Measurements from ENCODE around the gene TIAM2. TPM values are rescaled to one million over a fixed set of nuclear protein-coding genes. Genes with fewer than 3 reads are reported as not detected.
"Not testable (repeated sequence)": the region's sequence is repeated elsewhere in the genome, so short reads cannot be mapped to it uniquely, and the experiment has no call there.

Gene TIAM2
- total RNA-seq = 5.1 and 5.9 TPM in 2 replicates

DNA sequence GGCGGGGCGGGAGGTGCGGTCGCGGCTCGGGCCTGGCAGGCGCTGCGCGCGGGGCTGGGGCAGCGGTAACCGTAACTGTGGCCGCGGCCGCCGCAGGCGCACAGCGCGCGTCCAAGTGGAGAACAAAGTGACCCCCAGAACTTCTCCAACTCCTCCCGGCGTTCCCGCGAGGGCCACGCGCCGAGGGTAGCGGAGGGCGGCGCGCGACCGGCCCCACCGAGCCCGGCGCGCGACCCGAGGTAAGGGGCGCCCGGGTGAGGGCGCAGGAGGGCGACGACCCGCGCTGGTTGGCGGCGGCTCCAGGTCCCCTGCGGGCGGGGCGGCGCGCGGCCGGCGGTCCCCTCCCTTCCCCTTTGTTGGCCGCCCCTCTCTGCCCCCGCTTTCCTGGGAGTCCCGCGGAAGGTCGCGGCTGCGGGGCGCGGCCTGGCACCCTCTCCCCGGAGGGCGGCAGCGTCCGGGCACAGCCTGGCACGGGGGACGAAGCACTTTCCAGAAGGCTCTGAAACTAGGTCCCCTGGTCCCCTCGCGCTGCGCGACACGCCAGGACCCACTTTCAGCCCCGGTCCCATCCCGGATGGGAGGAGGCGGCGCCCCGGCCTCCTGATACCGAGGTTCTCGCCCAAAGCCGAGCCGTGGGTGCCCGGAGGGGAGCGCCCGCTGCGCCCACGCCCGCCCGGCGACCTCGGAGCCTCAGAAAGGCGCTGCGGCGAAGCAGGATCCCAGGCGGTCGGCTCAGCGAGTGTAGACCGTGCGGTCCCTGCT is at the start of gene TIAM2:
TSS of gene TIAM2 (plus strand) at position 62 of the 762 bp plus-strand sequence. CDS start 133,909 bp downstream, outside the sequence.
- intact Hi-C loops (cut with micrococcal nuclease) = loop anchor here (2.0 kb wide), 1 partner anchor 179 kb away; no protein-coding TSS in a partner anchor

DNA sequence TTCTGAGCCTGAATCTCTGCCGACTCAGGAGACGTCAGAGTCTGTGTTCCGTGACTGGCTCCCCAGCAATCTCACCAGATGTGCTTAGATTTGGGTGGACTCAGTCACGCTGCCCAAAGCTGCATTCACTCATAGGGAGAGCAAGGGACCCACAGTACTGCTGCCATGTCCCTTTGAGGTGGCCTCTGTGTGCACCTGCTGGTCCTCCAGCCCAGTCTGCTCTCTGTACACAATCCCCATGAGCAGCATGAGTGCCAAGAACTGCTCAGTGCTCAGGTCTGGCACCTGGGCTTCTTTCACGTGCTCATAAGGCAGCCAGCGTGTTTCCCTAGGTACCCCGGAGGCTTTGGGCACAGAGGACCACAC is 44.2 kb upstream of the TIAM2 start:
- intact Hi-C loops (cut with micrococcal nuclease) = no loop called here

DNA sequence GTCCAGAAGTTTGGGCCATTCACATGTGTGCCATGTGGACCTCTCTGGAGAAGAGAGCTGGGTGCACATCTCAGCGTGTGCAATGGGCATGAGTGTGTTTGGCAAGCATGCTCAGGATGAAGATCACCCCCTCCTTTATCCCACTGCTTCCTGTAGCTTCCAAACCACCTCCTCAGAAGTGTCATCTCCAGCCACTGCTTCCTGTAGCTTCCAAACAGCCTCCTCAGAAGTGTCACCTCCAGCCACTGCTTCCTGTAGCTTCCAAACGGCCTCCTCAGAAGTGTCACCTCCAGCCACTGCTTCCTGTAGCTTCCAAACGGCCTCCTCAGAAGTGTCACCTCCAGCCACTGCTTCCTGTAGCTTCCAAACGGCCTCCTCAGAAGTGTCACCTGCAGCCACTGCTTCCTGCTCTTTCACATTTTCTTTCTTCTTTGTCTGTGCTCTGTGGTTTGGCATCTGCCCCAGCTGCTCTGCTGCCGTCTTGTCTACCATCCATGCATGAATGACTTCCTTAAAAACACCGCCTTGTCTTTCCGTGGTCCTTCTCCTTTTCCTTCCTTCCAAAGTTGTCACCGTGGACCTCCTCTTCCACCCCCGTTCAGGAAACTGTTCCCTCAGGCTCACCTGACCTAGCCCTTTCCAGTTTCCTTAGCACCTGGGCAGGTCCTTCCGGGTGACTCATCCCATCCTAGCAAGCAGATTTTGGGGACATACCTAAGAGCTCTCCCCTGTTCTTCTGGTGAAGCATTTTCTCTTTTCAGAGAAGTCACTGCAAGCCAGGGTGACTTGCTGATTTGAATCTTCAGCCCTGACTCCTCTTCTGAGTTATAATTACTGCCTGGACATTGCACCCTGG is 43.5 kb upstream of the TIAM2 start:
- intact Hi-C loops (cut with micrococcal nuclease) = no loop called here

DNA sequence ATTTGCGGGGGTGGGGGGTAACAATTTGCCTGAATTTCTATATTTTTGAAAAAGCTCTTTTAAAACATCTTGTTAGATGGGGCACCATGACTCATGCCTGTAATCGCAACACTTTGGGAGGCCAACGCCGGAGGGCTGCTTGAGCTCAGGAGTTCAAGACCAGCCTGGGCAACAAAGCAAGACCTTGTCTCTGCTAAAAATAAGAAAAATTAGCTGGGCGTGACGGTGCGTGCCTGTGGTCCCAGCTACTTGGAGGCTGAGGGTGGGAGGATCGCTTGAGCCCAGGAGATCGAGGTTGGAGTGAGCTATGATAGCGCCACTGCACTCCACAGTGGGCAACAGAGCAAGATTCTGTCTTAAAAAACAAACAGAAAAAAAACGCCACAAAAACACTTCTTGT is 41.5 kb upstream of the TIAM2 start:
- intact Hi-C loops (cut with micrococcal nuclease) = no loop called here

DNA sequence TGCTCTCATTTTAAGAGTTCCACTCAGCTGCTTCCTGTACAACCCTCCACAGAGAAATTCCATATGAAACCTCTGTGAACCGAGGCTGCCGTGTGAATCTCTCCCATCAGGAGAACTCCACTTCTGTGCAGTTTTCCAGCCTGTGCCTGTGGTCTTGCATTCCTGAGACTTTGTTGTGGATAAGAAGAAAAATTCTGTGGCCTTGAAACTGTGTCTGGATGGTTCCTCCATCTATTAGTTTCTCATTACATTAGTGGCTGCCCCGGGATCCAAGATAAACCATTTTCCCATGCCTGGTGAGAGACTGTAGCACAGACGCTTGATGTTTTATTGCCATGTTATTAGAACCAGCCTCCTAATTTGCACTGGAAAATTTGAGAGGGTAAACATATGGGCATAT is 40.8 kb upstream of the TIAM2 start:
- intact Hi-C loops (cut with micrococcal nuclease) = no loop called here

DNA sequence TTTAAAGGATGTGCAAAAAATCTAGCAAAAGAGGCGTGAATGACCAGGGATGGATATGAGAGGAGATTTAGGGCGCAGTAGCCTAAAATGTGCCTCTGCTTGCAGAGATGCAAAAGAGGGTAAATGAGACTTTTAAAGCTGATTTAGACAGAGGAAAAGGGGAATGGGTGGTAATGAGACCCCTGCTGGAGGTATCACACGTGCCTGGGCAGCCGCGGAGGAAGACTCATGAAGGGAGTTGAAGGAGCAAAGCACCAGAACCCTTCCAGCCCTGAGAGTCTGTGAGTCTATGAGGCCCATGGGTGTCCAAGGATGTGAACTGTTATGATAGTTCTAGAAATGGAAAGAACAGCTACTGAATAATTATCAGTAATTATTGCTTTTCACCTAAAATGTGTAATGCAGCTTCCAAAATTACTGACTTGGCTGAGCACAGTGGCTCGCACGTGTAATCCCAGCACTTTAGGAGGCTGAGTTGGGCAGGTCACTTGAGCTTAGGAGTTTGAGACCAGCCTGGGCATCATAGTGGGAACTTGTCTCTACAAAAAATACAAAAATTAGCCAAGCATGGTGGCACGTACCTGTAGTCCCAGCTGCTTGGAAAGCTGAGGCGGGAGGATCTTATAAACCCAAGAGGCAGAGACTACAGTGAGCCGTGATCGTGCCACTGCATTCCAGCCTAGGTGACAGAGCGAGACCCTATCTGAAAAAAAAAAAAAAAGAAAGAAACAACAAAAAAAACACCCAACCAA is 38.2 kb upstream of the TIAM2 start:
- intact Hi-C loops (cut with micrococcal nuclease) = no loop called here

DNA sequence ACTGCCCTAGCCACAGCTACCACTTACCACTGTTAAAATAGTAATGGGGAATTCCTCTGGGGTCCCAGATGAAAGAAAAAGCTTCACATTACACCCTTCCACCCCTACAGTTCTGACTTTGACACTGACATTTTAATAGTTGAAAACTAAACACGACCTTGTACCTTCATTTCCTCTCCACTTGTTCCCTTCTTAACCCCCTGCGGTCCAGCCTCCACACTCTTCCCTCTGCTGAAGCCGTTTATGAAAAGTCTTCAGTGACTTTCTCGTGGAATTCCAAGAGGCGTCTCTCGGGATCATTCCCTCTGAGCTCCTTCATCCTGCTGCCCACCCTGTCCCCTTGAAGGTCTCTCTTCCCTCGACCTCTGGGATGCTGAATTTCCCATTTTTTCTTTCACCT is 36.6 kb upstream of the TIAM2 start:
- intact Hi-C loops (cut with micrococcal nuclease) = no loop called here

DNA sequence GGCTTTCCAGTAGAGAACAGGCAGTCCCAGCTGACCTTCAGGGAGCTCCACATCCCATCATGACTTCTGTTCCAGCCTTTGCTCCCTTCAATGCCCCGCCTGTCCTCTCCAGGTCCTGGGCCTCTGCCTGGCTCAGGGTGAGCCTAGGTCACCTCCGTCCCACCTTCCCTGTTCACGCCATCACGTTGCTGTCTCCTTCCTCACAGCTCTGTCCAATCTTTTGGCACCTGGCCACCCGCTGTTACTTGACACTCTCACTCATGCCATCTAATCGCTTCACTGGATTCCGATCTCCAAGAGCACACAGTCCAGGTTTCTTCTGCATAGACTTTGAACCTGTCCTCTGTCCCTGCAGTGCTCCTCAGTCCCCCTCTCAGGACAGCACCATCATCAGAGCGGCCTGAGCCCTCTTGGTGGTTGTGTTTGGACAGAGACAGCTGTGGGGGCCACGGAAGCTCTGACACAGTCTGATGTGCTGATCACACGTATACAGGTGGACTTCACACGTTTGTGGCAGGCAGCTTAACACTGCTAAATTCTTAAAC is 34.7 kb upstream of the TIAM2 start:
- intact Hi-C loops (cut with micrococcal nuclease) = no loop called here

DNA sequence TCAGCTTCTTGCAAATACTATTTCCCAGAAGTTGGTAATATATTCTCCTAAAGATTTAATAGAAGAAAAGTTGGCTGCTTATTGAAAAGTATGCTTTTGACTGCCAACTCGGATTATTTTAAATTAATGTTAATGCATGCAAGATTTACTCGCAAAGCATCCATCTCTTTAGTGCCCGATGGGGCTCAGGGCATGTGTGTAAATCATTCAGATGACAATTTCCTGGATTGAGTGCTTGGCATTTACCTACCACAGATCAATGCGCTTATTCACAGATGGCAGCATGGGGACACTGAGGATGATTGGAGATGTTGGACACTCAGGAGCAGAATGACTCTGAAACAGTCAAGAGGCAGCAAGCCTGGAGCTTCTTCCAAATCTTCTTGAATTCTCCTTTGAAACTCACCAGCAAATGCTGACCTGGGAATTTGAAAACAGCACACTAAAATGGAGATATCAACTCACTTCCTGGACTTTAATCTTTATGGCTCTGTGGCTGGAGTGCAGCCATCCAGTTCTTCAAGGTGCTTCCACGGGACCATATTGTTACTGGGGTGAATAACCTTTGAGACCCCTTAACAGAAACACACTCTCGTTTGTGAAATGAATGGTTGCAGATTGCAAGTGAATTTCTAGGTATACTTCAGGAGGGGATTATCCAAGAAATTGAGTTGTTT is 34.1 kb upstream of the TIAM2 start:
- intact Hi-C loops (cut with micrococcal nuclease) = no loop called here

DNA sequence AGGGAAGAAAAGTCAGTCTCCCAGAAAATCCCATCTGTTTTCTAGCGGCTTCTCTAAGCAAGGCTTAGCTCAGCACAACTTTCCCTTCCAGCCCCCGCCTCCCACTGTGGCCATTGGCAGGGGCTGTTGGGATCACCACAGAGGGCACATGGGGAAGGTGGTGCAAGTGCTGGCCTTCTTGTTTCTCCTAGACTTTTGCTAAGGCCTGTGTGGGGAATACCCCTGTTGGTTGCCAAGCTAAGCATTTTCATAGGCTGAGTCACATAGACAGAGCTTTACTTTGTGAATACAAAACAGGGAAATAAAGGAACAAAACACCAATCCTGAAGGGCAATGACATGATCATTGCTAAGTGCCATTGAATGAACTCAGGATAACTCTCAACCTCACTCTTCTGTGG is 32.4 kb upstream of the TIAM2 start:
- intact Hi-C loops (cut with micrococcal nuclease) = no loop called here

DNA sequence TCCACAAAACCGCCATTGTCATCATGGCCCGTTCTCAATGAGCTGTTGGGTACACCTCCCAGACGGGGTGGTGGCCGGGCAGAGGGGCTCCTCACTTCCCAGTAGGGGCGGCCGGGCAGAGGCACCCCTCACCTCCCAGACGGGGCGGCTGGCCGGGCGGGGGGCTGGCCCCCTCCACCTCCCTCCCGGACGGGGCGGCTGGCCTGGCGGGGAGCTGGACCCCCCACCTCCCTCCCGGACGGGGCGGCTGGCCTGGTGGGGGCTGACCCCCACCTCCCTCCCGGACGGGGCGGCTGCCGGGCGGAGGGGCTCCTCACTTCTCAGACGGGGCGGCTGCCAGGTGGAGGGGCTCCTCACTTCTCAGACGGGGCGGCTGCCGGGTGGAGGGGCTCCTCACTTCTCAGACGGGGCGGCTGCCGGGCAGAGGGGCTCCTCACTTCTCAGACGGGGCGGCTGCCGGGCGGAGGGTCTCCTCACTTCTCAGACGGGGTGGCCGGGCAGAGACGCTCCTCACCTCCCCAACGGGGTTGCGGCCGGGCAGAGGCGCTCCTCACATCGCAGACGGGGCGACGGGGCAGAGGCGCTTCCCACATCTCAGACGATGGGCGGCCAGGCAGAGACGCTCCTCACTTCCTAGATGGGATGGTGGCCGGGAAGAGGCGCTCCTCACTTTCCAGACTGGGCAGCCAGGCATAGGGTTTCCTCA is 28.9 kb upstream of the TIAM2 start:
- intact Hi-C loops (cut with micrococcal nuclease) = not testable (repeated sequence)

DNA sequence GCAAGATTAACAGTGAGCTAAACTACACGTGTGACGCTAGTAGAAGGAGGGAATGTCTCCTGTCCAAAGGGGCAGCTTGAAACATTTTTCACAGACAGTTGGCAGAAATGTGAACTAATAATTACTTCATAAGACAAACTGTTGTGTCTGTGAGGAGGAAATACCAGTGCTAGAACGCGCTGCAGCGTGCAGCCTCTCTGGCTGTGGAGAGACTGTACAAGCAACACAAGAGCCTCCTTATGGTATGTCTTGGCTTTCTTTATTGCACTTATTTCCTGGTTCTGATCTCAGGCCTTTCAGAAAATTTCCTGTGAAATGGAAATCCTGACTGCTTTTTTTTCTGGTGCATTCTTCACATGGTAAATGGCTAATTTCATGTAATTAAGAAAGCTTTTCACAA is 25.3 kb upstream of the TIAM2 start:
- intact Hi-C loops (cut with micrococcal nuclease) = no loop called here

DNA sequence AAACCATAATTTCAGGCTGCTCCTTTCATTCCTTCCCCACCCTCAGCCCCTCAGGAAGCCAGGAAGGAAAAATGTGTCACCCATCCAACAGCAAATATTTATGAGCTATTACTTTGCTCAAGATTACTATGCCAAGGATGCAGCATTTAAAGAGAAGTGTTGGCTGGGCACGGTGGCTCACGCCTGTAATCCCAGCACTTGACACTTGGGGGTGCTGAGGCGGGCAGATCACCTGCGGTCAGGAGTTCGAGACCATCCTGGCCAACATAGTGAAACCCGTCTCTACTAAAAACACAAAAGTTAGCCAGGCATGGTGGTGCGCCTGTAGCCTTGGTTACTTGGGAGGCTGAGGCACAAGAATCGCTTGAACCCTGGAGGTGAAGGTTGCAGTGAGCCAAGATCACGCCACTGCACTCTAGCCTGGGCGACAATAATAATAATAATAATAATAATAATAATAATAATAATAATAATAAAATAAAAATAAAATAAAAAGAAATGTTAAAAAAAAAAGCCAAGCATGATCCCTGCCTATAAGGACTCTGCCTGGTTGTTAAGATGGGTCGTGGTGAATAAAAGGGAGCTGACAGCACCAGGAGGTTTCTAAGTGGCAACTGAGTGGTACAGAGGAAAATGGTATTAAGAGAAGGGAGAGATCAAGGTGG is 20.5 kb upstream of the TIAM2 start:
- intact Hi-C loops (cut with micrococcal nuclease) = no loop called here

DNA sequence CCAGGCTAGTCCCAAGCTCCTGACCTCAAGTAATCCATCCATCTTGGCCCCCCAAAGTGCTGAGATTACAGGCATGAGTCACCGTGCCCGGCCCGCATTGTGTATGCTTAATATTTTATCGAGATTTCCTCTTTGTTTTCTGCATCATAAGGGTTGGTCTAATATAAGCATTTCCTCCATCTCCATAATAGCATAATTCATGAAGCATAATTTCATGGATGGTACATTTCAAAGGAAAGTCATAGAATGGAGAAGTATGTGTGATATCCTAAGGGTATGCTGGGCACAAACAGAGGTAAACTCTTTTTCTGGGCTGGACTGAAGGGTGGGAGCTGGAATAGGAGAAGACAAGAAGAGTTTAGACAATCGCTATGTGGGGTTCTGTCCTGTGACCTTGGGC is 17.5 kb upstream of the TIAM2 start:
- intact Hi-C loops (cut with micrococcal nuclease) = no loop called here

DNA sequence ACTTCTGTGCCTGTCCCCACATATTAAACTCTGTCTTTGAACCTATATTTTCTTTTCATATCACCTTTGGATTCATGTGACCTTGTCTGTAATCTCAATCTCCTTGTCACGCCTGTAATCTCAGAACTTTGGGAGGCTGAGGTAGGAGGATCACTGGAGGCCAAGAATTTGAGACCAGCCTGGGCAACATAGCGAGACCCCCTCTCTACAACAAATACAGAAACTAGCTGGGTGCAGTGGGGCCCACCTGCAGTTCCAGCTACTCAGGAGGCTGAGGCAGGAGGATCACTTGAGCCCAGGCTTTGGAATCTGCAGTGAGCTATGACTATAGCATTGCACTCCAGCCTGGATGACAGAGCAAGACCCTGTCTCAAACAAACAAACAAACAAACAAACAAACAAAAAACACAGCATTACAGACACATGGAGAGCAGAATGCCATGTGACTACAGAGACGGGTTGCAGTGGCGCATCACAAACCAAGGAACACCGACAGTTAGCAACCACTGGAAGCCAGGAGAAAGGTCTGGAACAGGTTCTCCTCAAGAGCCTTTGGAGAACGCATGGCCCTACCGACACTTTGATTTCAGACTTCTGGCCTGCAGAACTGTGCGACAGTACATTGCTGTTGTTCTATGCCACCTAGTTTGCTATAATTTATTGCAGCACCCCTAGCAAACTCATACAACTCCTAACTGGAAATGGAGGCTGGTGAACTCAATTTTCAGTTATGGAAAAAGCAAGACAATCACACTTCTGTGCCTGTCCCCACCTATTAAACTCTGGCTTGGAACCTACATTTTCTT is 14.6 kb upstream of the TIAM2 start:
- intact Hi-C loops (cut with micrococcal nuclease) = no loop called here

DNA sequence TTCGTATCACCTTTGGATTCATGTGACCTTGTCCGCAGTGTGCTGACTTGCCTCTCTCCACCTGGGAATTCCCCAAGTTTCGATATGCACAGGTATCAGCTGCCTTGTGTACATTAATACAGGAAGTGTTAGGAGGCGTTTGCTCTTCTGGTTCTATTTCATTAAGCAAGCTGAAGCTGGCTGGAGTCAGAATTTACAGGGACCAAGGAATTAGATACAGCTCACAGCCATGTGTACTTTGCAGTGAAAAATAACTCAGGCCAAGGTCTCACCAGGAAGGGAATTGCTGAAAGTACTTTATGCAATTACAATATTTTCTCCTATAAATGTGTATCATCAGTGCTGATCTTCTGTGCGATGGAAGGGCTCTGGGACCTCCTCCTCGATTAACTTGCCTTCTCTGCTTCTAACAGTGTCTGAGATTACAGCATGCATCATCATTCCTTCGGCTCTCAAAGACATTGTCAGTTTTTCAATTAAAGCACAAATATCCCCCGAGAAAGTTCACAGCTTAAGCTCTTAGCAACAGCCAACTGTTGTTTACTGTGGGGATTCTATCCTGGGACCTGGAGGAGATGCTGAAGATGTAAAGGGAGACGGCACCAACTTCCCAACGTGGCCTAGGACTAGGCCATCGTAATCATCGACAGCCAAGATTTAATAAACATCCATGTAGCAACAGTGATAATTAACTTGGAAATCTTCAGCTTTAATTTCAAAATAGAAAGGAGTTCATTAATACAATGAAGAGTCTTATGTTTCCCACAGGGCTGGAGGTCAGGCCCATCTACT is 13.8 kb upstream of the TIAM2 start:
- intact Hi-C loops (cut with micrococcal nuclease) = no loop called here

DNA sequence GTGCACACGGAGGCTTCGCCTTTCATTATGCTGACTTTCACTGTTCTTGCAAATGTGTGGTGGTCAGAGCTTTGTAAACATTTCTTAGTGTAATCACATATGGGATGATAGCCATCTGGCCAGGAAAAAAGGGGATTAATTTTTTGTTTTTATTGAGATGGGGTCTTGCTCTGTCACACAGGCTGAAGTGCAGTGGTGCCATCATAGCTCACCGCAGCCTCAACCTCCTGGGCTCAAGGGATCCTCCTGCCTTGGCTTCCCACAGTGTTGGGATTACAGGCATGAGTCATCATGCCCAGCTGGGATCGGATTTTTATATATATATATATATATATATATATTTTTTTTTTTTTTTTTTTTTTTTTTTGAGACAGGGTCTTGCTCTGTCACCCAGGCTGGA is 11.0 kb upstream of the TIAM2 start:
- intact Hi-C loops (cut with micrococcal nuclease) = no loop called here

DNA sequence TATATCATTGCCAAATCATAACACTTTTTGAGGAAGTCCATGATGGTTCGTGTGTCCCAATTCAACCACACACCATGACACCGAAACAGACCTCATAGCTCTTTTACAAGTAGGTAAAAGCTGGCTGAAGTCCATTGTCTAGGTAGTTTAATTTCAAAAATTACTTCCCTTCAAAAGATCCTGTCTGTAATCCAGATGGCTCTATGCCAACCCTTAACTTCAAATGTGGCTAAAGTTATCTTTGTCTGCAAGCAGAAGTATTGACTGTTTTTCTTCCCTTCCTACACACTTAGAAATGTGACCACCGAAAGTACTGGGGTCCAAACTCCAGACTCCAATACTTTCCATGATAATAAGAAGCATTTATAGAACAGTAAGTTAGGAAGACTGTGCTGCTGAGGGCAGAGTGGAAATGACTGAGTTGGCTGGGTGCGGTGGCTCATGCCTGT is 8.3 kb upstream of the TIAM2 start:
- intact Hi-C loops (cut with micrococcal nuclease) = no loop called here

All from T-helper 2 cell treated with Interferon-gamma antibody and Interleukin-4, amounts not matched to agents 100 ng/mL and 5 ng/mL, for 36 hours (primary cell).